ENCODE results near the gene CPTP. TPM values are rescaled to one million over a fixed set of nuclear protein-coding genes. Genes with fewer than 3 reads are reported as not detected.

CPTP gene
- total RNA-seq, 4 donors from 2014 or later, result 12.0 to 24.9 (median 18.8) TPM

- 92% methylated on average over 28 to 32 of the region's 32 CpGs for WGBS, 2 donors
- no peaks in the 10 kb centered on the region for H3K27me3 ChIP-seq
- peaks cover 0 to 82% (median 15%) of the 10 kb centered on the region in 3 donors for H3K36me3 ChIP-seq
Measured at GRCh38 chr1:1336931-1337792, 12.6 kb downstream of the CPTP start.

GRCh38 chr1:1337793-1338147 is 13.2 kb downstream of the CPTP start:
- 83 to 85% methylated on average over 17 to 18 of the region's 18 CpGs for WGBS, 2 donors
- Histone ChIP-seq H3K4me3 (no peak overlapping the region), H3K36me3 (peaks cover 0 to 83% (median 15%) of the 10 kb centered on the region in 3 donors), H3K27ac (no peak overlapping the region), H3K9me3 (no peaks in the 10 kb centered on the region), H3K4me1 (peaks cover 0 to 19% (median 3%) of the 10 kb centered on the region in 4 donors), H3K27me3 (no peaks in the 10 kb centered on the region)
- TF ChIP-seq EP300 (IDR thresholded peaks at IDR 0.05) (no peak), CTCF (IDR thresholded peaks at IDR 0.05) (no peak), POLR2A (IDR thresholded peaks at IDR 0.05) (no peak)
- no peak for DNase-seq (ENCODE audit: low spot score in 2 of 2)

More at GRCh38 chr1:1336931-1337792, 12.6 kb downstream of the CPTP start:
- H3K4me1 ChIP-seq, result peaks cover 0 to 19% (median 3%) of the 10 kb centered on the region in 4 donors
- no peak overlapping the region for H3K27ac ChIP-seq
- TF ChIP-seq CTCF (IDR thresholded peaks at IDR 0.05) (no peak), EP300 (IDR thresholded peaks at IDR 0.05) (no peak), POLR2A (IDR thresholded peaks at IDR 0.05) (no peak)
- no peaks in the 10 kb centered on the region for H3K9me3 ChIP-seq
- no peak overlapping the region for H3K4me3 ChIP-seq
- DNase-seq (ENCODE audit: low spot score in 2 of 2), result no peak

- Histone ChIP-seq H3K27ac (no peak overlapping the region), H3K9me3 (no peaks in the 10 kb centered on the region), H3K36me3 (peaks cover 0 to 81% (median 15%) of the 10 kb centered on the region in 3 donors), H3K4me3 (no peak overlapping the region), H3K4me1 (peaks cover 0 to 19% (median 2%) of the 10 kb centered on the region in 4 donors), H3K27me3 (no peaks in the 10 kb centered on the region)
- no peak for TF ChIP-seq EP300 (IDR thresholded peaks at IDR 0.05)
- TF ChIP-seq POLR2A (IDR thresholded peaks at IDR 0.05), result no peak
- TF ChIP-seq CTCF (IDR thresholded peaks at IDR 0.05), result no peak
- DNase-seq (ENCODE audit: low spot score in 2 of 2), result no peak
- WGBS, 2 donors, result 94% methylated on average over 32 to 36 of the region's 36 CpGs
Measured at GRCh38 chr1:1338278-1338677, 13.7 kb downstream of the CPTP start.

- TF ChIP-seq POLR2A (IDR thresholded peaks at IDR 0.05) (no peak), EP300 (IDR thresholded peaks at IDR 0.05) (no peak), CTCF (IDR thresholded peaks at IDR 0.05) (no peak)
- H3K36me3 ChIP-seq, result peaks cover 0 to 71% (median 15%) of the 10 kb centered on the region in 3 donors
- H3K4me3 ChIP-seq, result no peak overlapping the region
- WGBS, 2 donors, result 81 to 85% methylated on average over 13 to 21 of the region's 23 CpGs
- H3K27me3 ChIP-seq, result no peaks in the 10 kb centered on the region
- peaks cover 0 to 30% (median 13%) of the 10 kb centered on the region in 4 donors for H3K4me1 ChIP-seq
- no peaks in the 10 kb centered on the region for H3K9me3 ChIP-seq
- H3K27ac ChIP-seq, result no peak overlapping the region
- no peak for DNase-seq (ENCODE audit: low spot score in 2 of 2)
Measured at GRCh38 chr1:1340185-1340584, 15.6 kb downstream of the CPTP start.

Data from tibial nerve (tissue), 4 donors.